ENCODE measurements around the gene RAET1G.
"Not testable (repeated sequence)": the region's sequence is repeated elsewhere in the genome, so short reads cannot be mapped to it uniquely, and the experiment has no call there.

The RAET1G gene

GRCh38 chr6:149922642-149923326, at the start of gene RAET1G:
Gene RAET1G, minus strand, starts transcription at chr6:149923121. Its CDS starts 111 bp downstream, at chr6:149923010.
- DNase-seq: peak; percentile 68 to 91

- no peak for DNase-seq
Measured at GRCh38 chr6:149969635-149970034, 46.7 kb upstream of the RAET1G start.

- DNase-seq: not testable (repeated sequence)
Measured at GRCh38 chr6:149968909-149969308, 46.0 kb upstream of the RAET1G start.

- not testable (repeated sequence) for DNase-seq
Measured at GRCh38 chr6:149967999-149968398, 45.1 kb upstream of the RAET1G start.

- no peak for DNase-seq
Measured at GRCh38 chr6:149967591-149967990, 44.7 kb upstream of the RAET1G start.

- not testable (repeated sequence) for DNase-seq
Measured at GRCh38 chr6:149966319-149966718, 43.4 kb upstream of the RAET1G start.

- no peak for DNase-seq
Measured at GRCh38 chr6:149965194-149966020, 42.5 kb upstream of the RAET1G start.

- no peak for DNase-seq
Measured at GRCh38 chr6:149964308-149965193, 41.6 kb upstream of the RAET1G start.

- peak; percentile 83 to 91 for DNase-seq
Measured at GRCh38 chr6:149963462-149964307, 40.8 kb upstream of the RAET1G start, which contains the start of gene ULBP1. Gene ULBP1, plus strand, starts transcription at chr6:149963943. Its CDS starts 107 bp downstream, at chr6:149964050.

- peak; percentile 62 to 86 for DNase-seq
Measured at GRCh38 chr6:149963212-149963461, 40.2 kb upstream of the RAET1G start.

GRCh38 chr6:149962461-149963211, 39.7 kb upstream of the RAET1G start:
- no peak for DNase-seq

GRCh38 chr6:149961728-149962425, 39.0 kb upstream of the RAET1G start:
- DNase-seq: peak; percentile 11 to 67

- no peak for DNase-seq
Measured at GRCh38 chr6:149960488-149960887, 37.6 kb upstream of the RAET1G start.

GRCh38 chr6:149959806-149960205, 36.9 kb upstream of the RAET1G start:
- not testable (repeated sequence) for DNase-seq

- DNase-seq: not testable (repeated sequence)
Measured at GRCh38 chr6:149958124-149958523, 35.2 kb upstream of the RAET1G start.

GRCh38 chr6:149955654-149956317, 32.9 kb upstream of the RAET1G start:
- not testable (repeated sequence) for DNase-seq

- DNase-seq: not testable (repeated sequence)
Measured at GRCh38 chr6:149954984-149955653, 32.2 kb upstream of the RAET1G start.

- not testable (repeated sequence) for DNase-seq
Measured at GRCh38 chr6:149954328-149954983, 31.5 kb upstream of the RAET1G start.

- not testable (repeated sequence) for DNase-seq
Measured at GRCh38 chr6:149953934-149954327, 31.0 kb upstream of the RAET1G start.

Data from SW 1271 (cell line).